Gastrocnemius medialis (tissue), 4 donors: Measurements from ENCODE around the gene DBNDD2.

ENCODE experiments used
- CTCF ChIP-seq, 5 experiments: fragments of 450-650 bp in 3 of 5; fragments of 200-600 bp in 2 of 5; sonication (generic) in 2 of 5; IDR thresholded peaks in 4 of 5; conservative IDR thresholded peaks in 1 of 5; 1 replicate in 4 of 5; 2 replicates in 1 of 5; pipeline ENCODE4 v1.5.1; 2016 to 2019; ENCODE audit warnings: antibody characterized with exemption in 5 of 5, mild to moderate bottlenecking in 3 of 5, moderate library complexity in 3 of 5
- POLR2A ChIP-seq, 2 donors: fragments of 450-650 bp; IDR thresholded peaks; one replicate each; pipeline ENCODE4 v1.6.1; 2017; ENCODE audit warnings: antibody characterized with exemption in 2 of 2, mild to moderate bottlenecking in 2 of 2, moderate library complexity in 2 of 2

- no peak for TF ChIP-seq CTCF (IDR thresholded peaks at IDR 0.05 in 4 of 5, conservative IDR thresholded peaks at IDR 0.05 in 1 of 5)
- no peak for TF ChIP-seq POLR2A (IDR thresholded peaks at IDR 0.05)
These were observed 4.6 kb downstream of the DBNDD2 start for GRCh38 chr20:45412653-45413052.
